Peyer's patch (tissue), 4 donors: ENCODE data around the gene USP6NL. TPM values are rescaled to one million over a fixed set of nuclear protein-coding genes. Genes with fewer than 3 reads are reported as not detected.
A peak's percentile ranks its signal among the peaks of the same experiment; 100 is the strongest.

Experiments
- DNase-seq, 3 donors: peaks; one replicate each; pipeline ENCODE4 v3.0.0-alpha.2; 2017 to 2019
- H3K27ac ChIP-seq, 4 donors: fragments of 200-600 bp; sonication (generic); one replicate each; pipeline ENCODE4 v1.5.1; 2016 to 2019
- H3K27me3 ChIP-seq, 2 donors: fragments of 200-600 bp; sonication (generic); one replicate each; pipeline ENCODE4 v1.5.1; 2019
- H3K36me3 ChIP-seq, 3 donors: fragments of 200-600 bp; sonication (generic); one replicate each; pipeline ENCODE4 v1.5.1; 2016 to 2019
- H3K4me1 ChIP-seq, 4 donors: fragments of 200-600 bp; sonication (generic); one replicate each; pipeline ENCODE4 v1.5.1; 2016 to 2019
- H3K4me3 ChIP-seq, 4 donors: fragments of 200-600 bp; sonication (generic); 1 replicate in 3 of 4; 2 replicates in 1 of 4; pipeline ENCODE4 v1.5.1; 2016 to 2019; ENCODE audit warnings: mild to moderate bottlenecking in 1 of 4
- H3K9me3 ChIP-seq, 4 donors: fragments of 200-600 bp; sonication (generic); one replicate each; pipeline ENCODE4 v1.5.1; 2016 to 2019; ENCODE audit warnings: mild to moderate bottlenecking in 1 of 4
- CTCF ChIP-seq, 6 experiments: fragments of 450-650 bp in 4 of 6; fragments of 200-600 bp in 2 of 6; sonication (generic) in 1 of 6; IDR thresholded peaks; one replicate each; pipeline ENCODE4 v1.5.1; 2017 to 2019; ENCODE audit warnings: antibody characterized with exemption in 6 of 6, mild to moderate bottlenecking in 3 of 6, moderate library complexity in 1 of 6
- POLR2A ChIP-seq, 2 donors: fragments of 450-650 bp; IDR thresholded peaks; one replicate each; pipeline ENCODE4 v1.5.1; 2017; ENCODE audit warnings: antibody characterized with exemption in 2 of 2, mild to moderate bottlenecking in 2 of 2, moderate library complexity in 2 of 2
- total RNA-seq, 4 donors: library from RNA; depleted of rRNA; stranded (reverse); fragments of >200 nt; gene quantifications; one replicate each; pipeline ENCODE4 v1.1.0, GENCODE V29; 2016

USP6NL gene
- total RNA-seq, 4 donors from 2014 or later: 15.0 to 52.8 (median 19.3) TPM

- Histone ChIP-seq H3K4me3 (no peak overlapping the region), H3K9me3 (no peaks in the 10 kb centered on the region), H3K36me3 (no peaks in the 10 kb centered on the region), H3K27ac (peak overlapping the region in 1 of 4 donors; percentile 21), H3K27me3 (no peaks in the 10 kb centered on the region), H3K4me1 (peaks cover 0 to 8% (median 3%) of the 10 kb centered on the region in 4 donors)
- TF ChIP-seq CTCF (IDR thresholded peaks at IDR 0.05) (no peak), POLR2A (IDR thresholded peaks at IDR 0.05) (no peak)
- no peak for DNase-seq
These were observed 76.0 kb downstream of the USP6NL start for GRCh38 chr10:11535346-11535959.

DNA sequence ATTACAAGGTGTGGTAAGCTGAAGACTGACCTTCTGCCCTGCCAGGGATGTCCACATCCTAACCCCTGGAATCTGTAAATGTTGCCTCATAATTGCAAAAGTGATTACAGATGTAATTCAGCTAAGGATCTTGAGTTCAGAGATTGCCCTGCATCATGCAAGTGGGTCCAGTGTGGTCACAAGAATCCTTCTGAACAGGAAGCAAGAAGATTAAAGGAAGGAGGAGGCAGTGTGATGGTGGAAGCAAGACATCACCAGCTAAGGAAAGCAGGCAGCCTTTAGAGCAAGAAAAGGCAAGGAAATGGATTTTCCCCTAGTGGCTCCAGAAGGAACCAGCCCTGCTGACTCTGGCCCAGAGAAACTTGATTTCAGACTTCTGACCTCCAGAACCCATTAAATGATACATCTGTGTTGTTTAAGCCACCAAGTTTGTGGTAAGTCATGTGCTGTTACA, 78.1 kb downstream of the USP6NL start:
- no peak for TF ChIP-seq POLR2A (IDR thresholded peaks at IDR 0.05)
- TF ChIP-seq CTCF (IDR thresholded peaks at IDR 0.05): peak; percentile 10 to 46 (median 28)
- Histone ChIP-seq H3K4me1 (peaks cover 0 to 11% (median 7%) of the 10 kb centered on the region in 4 donors), H3K27me3 (no peaks in the 10 kb centered on the region), H3K9me3 (no peaks in the 10 kb centered on the region), H3K27ac (peak overlapping the region; percentile 5 to 52 (median 25)), H3K36me3 (no peaks in the 10 kb centered on the region), H3K4me3 (no peak overlapping the region)
- DNase-seq: no peak

DNA sequence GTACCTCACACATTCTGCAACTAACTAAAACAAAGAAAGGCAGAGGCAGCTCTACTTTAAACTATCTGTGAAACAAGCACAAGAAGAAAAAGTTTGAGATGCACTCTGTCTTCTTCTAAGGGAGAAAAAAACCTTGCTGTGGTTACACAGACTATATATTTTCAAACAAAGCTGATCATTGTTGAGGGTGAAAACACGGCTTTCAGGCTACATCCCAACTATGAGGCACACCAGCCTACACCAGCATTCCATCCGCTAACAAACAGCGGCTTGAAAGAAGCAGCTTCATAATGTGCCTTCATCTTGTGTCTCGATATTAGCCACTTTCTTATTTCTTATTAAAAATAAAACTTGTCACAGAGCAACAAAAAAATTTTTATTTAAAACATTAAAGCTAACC, 79.1 kb downstream of the USP6NL start:
- DNase-seq: no peak
- Histone ChIP-seq H3K27ac (peak overlapping the region in 2 of 4 donors; percentile 20 to 28), H3K36me3 (no peaks in the 10 kb centered on the region), H3K4me1 (peaks cover 0 to 12% (median 7%) of the 10 kb centered on the region in 4 donors), H3K9me3 (no peaks in the 10 kb centered on the region), H3K4me3 (no peak overlapping the region), H3K27me3 (no peaks in the 10 kb centered on the region)
- TF ChIP-seq POLR2A (IDR thresholded peaks at IDR 0.05) (no peak), CTCF (IDR thresholded peaks at IDR 0.05) (no peak)

DNA sequence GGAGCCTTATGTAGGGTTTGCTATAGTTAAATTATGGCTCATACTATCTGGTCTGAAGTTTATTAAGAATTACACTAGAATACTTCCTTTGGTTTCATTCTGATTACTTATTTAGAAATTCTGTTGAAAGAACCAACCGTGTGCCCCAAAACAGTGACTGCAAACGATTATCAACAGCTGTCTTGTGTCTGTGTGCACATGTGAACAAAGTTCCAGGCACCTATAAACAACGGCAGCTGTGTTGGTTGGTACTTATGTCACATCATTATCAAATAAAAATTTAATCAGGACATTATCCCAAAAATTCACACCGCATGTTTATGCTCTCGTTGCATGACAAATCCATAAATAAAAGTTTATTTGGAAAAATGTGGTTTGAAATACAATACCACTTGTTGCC, 80.6 kb downstream of the USP6NL start:
- H3K4me1 ChIP-seq: peaks cover 0 to 12% (median 7%) of the 10 kb centered on the region in 4 donors
- DNase-seq: no peak
- H3K9me3 ChIP-seq: no peaks in the 10 kb centered on the region
- peaks cover 0 to 13% (median 0%) of the 10 kb centered on the region in 3 donors for H3K36me3 ChIP-seq
- no peaks in the 10 kb centered on the region for H3K27me3 ChIP-seq
- H3K4me3 ChIP-seq: no peak overlapping the region
- TF ChIP-seq POLR2A (IDR thresholded peaks at IDR 0.05) (no peak), CTCF (IDR thresholded peaks at IDR 0.05) (no peak)
- H3K27ac ChIP-seq: no peak overlapping the region

DNA sequence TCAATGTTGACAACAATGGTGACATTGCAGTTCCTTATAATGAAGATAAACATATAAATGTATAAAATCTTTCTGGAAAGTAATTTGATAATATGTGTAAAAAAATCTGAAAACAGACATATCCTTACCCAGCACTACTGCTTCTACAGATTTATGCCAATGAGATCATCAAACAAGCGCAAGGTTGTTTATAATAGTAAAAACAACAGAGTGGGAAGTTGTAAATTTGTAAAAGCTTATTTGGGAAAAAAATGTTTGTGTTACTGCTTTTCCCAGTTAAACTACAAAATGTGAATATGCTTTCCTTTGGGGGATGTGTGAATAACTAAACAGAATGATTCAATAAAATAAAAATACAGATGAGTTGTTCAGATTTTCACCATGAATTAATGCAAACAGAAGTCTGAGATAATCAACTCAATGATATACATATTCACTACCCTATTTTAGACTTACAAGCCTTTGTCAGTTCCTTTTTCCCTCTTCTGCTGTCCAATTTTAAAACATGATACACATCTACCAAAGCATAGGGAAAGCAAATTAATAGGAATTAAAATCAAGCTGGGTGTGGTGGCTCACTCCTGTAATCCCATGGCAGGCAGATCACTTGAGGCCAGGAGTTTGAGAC, 82.1 kb downstream of the USP6NL start:
- peak overlapping the region in 1 of 4 donors; percentile 11 for H3K27ac ChIP-seq
- TF ChIP-seq CTCF (IDR thresholded peaks at IDR 0.05) (no peak), POLR2A (IDR thresholded peaks at IDR 0.05) (no peak)

More for the DNA sequence above, 82.1 kb downstream of the USP6NL start:
- DNase-seq: no peak
- Histone ChIP-seq H3K36me3 (peaks cover 0 to 13% (median 0%) of the 10 kb centered on the region in 3 donors), H3K4me3 (no peak overlapping the region), H3K9me3 (no peaks in the 10 kb centered on the region), H3K27me3 (no peaks in the 10 kb centered on the region), H3K4me1 (peaks cover 0 to 12% (median 7%) of the 10 kb centered on the region in 4 donors)
